Pancreas (tissue), 10 donors: ENCODE data around the gene PRPSAP1. TPM values are rescaled to one million over a fixed set of nuclear protein-coding genes. Genes with fewer than 3 reads are reported as not detected.

ENCODE experiments used
- ATAC-seq, 4 donors: fragments of 200-7000 bp; cut with Tn5 transposase; one replicate each; pipeline versions ENCODE4 v1.8.0 to v1.9.1; 2020; ENCODE audit warnings: mild to moderate bottlenecking in 4 of 4, moderate library complexity in 4 of 4
- DNase-seq, 6 donors: peaks; one replicate each; pipeline ENCODE4 v3.0.0-alpha.2; 2020
- FAIRE-seq: peaks from 2 replicates; lab custom pipeline; 2012; peaks lifted over from hg19 to GRCh38; lab: Jason Lieb, UNC
- H3K27ac ChIP-seq, 4 donors: fragments of 200-600 bp; sonication (generic); 1 replicate in 3 of 4; 2 replicates in 1 of 4; pipeline versions ENCODE4 v1.5.0 to v1.8.0; 2020
- H3K27me3 ChIP-seq, 4 donors: fragments of 200-600 bp; one replicate each; pipeline ENCODE4 v1.8.0; 2021
- H3K36me3 ChIP-seq, 3 donors: fragments of 200-600 bp; sonication (generic) in 1 of 3; one replicate each; pipeline versions ENCODE4 v1.5.0 to v1.8.0; 2020 to 2021
- H3K4me1 ChIP-seq, 3 donors: fragments of 200-600 bp; one replicate each; pipeline ENCODE4 v1.8.0; 2021
- H3K4me3 ChIP-seq, 4 donors: fragments of 200-600 bp; sonication (generic) in 2 of 4; one replicate each; pipeline versions ENCODE4 v1.5.0 to v1.8.0; 2020 to 2021
- H3K9me3 ChIP-seq, 4 donors: fragments of 200-600 bp; one replicate each; pipeline ENCODE4 v1.8.0; 2021
- WGBS, 2 donors: extraction: QIAGEN DNeasy Blood & Tissue Kit; methylation state at CpG; one replicate each; pipeline ENCODE4 v1.1.7; 2013; 5-methylcytosine and 5-hydroxymethylcytosine counted together
- intact Hi-C, 3 donors: fragments of 100-400 bp; cut with DNase I; formaldehyde crosslinking; loops; one replicate each; pipeline versions ENCODE4 v1.11.1 to v1.14.2; 2022
- polyA plus RNA-seq, 2 donors: library from polyadenylated mRNA; stranded (reverse); fragments of 200-250 nt; gene quantifications; one replicate each; pipeline ENCODE4 v1.2.3, GENCODE V29; 2013
- total RNA-seq, 6 donors: library from RNA; stranded (reverse); fragmentation: NEBNext Ultra II Directional in 4 of 6; extraction: Animal tissue kit (Norgen Biotek cat#: 25700) in 4 of 6; gene quantifications; one replicate each; pipeline versions ENCODE4 v1.2.1 to v1.2.4, GENCODE V29; 2021 to 2023
- TF ChIP-seq, protein P1 (sequence below), 4 donors: fragments of 200-600 bp; sonication (generic) in 3 of 4; IDR thresholded peaks; one replicate each; pipeline versions ENCODE4 v1.5.0 to v1.8.0; 2021; ENCODE audit warnings: antibody characterized with exemption in 4 of 4
- donor health status: healthy with polysubstance abuse.
- donor health status: DM: no; HTN: no; CAD: no; lungs with moderate emphysema.
- donor health status: DM: no; HTN: no; CAD: no.
- donor health status: control.
- donor health status: control.
- donor health status: Bipolar disorder and iron deficiency.
- donor health status: DM: yes; HTN: yes; CAD: no.
- donor health status: DM: no; HTN: no; CAD: no.
- donor health status: DM: no; HTN: no; CAD: no.
- donor health status: DM: yes; HTN: yes; CAD: no.

The PRPSAP1 gene
- total and polyA plus RNA-seq, 8 donors, result 18.5 to 43.3 (median 25.7) TPM

DNA sequence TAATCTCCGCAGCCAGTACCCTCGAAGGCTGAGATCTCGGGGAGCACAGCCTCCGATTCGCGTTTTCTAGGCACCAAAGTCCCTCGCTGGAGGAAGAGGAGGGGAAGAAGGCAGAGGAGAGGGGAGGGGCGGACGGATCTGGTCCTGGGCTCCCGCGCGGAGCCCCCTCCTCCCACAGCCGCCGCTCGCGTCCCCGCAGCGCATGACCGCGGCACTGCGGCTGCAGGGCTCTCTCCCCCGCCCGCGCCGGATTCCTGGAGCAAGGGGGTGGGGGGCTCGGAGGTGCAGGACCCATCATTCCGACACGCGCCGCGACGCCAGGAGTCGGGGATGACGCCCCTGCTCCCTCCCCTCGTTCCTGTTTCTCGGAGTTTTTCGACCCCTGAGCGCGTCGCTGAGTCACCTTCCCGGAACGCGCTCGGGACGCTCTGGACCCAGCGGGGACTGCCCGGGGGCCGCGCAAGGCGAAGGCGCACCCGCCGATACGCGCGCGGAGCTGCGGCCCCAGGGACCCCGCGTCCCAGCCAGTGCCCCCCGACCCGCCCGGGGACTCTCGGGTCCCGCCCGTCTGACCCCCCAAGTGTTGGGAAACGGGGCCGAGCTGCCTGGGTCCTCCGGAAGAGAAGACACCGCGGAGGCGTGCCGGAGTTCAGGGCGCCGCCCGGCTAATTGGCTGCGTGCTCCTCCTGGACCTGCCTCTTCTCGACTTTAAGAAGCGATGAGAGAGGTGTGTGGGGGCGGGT is 29.3 kb upstream of the PRPSAP1 start:
- peak overlapping the region; percentile 79 to 89 (median 83) for H3K27ac ChIP-seq
- H3K36me3 ChIP-seq, result no peaks in the 10 kb centered on the region
- FAIRE-seq (no peak), DNase-seq (peak; percentile 40 to 80 (median 59)), ATAC-seq (peak; percentile 16 to 29 (median 18))
- H3K4me1 ChIP-seq, result peaks cover 0 to 14% (median 10%) of the 10 kb centered on the region in 3 donors
- intact Hi-C loops, result no loop called here
- H3K4me3 ChIP-seq, result peak overlapping the region; percentile 38 to 77 (median 55)
- no peaks in the 10 kb centered on the region for H3K27me3 ChIP-seq
- 2% methylated on average over 53 to 80 of the region's 80 CpGs for WGBS, 2 donors
- no peaks in the 10 kb centered on the region for H3K9me3 ChIP-seq
- TF ChIP-seq, protein P1, sequence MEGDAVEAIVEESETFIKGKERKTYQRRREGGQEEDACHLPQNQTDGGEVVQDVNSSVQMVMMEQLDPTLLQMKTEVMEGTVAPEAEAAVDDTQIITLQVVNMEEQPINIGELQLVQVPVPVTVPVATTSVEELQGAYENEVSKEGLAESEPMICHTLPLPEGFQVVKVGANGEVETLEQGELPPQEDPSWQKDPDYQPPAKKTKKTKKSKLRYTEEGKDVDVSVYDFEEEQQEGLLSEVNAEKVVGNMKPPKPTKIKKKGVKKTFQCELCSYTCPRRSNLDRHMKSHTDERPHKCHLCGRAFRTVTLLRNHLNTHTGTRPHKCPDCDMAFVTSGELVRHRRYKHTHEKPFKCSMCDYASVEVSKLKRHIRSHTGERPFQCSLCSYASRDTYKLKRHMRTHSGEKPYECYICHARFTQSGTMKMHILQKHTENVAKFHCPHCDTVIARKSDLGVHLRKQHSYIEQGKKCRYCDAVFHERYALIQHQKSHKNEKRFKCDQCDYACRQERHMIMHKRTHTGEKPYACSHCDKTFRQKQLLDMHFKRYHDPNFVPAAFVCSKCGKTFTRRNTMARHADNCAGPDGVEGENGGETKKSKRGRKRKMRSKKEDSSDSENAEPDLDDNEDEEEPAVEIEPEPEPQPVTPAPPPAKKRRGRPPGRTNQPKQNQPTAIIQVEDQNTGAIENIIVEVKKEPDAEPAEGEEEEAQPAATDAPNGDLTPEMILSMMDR (IDR thresholded peaks at IDR 0.05), result no peak

- Histone ChIP-seq H3K9me3 (no peaks in the 10 kb centered on the region), H3K4me1 (peaks cover 0 to 14% (median 10%) of the 10 kb centered on the region in 3 donors), H3K4me3 (peak overlapping the region; percentile 38 to 77 (median 55)), H3K27me3 (no peaks in the 10 kb centered on the region), H3K36me3 (no peaks in the 10 kb centered on the region), H3K27ac (peak overlapping the region; percentile 79 to 89 (median 83))
- DNase-seq (peak; percentile 48 to 86 (median 71)), FAIRE-seq (no peak), ATAC-seq (peak; percentile 4 to 24 (median 20))
- intact Hi-C loops, result no loop called here
- WGBS, 2 donors, result 48 to 49% methylated on average over 19 to 21 of the region's 21 CpGs
- TF ChIP-seq, protein P1 (IDR thresholded peaks at IDR 0.05), result no peak
Observed at GRCh38 chr17:76382351-76382802, 28.7 kb upstream of the PRPSAP1 start.

DNA sequence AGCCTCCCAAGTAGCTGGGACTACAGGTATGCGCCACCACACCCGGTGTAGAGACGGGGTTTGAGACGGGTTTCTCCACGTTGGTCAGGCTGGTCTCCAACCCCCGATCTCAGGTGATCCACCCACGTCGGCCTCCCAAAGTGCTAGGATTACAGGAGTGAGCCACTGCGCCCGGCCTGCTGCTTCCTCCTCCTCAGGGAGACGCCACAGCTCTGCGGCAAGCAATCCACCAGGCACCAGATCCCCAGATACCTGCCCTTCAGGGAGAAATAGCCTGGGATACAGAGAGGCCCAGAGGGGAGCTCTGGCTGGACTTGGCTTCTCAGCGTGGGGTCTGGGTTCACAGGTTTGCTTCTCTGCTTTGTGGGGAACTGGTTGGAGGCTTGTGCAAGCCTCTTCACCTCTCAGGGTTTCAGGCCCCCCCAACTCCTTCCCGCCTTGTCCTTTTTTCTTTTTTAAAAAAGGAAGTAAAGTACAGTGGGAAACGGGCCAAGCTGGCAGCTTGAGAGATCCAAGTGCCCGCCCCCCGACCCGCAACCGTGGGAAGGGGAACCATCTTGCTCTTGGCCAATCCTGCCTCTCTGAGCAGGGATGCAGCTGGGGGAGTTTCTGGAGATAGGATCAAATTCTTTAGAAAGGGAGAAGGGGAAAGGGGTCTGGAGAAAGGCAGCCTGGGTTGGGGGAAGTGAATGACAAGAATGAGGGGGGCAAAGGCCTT is 28.1 kb upstream of the PRPSAP1 start:
- peak overlapping the region in 1 of 4 donors; percentile 77 for H3K4me3 ChIP-seq
- WGBS, 2 donors, result 70 to 75% methylated on average over 19 of the region's 19 CpGs
- intact Hi-C loops, result no loop called here
- peak overlapping the region; percentile 79 to 89 (median 83) for H3K27ac ChIP-seq
- no peaks in the 10 kb centered on the region for H3K27me3 ChIP-seq
- TF ChIP-seq, protein P1 (IDR thresholded peaks at IDR 0.05), result no peak
- no peaks in the 10 kb centered on the region for H3K9me3 ChIP-seq
- ATAC-seq, result no peak
- peaks cover 0 to 14% (median 10%) of the 10 kb centered on the region in 3 donors for H3K4me1 ChIP-seq
- peak in 2 of 6 donors; percentile 42 to 53 for DNase-seq
- H3K36me3 ChIP-seq, result no peaks in the 10 kb centered on the region
- no peak for FAIRE-seq

GRCh38 chr17:76379646-76380376 is 26.1 kb upstream of the PRPSAP1 start:
- TF ChIP-seq, protein P1 (IDR thresholded peaks at IDR 0.05), result no peak
- 83 to 84% methylated on average over 20 to 21 of the region's 21 CpGs for WGBS, 2 donors
- Histone ChIP-seq H3K4me1 (peaks cover 0 to 7% (median 2%) of the 10 kb centered on the region in 3 donors), H3K27me3 (no peaks in the 10 kb centered on the region), H3K27ac (no peak overlapping the region), H3K4me3 (no peak overlapping the region), H3K9me3 (no peaks in the 10 kb centered on the region), H3K36me3 (no peaks in the 10 kb centered on the region)
- ATAC-seq (no peak), FAIRE-seq (no peak), DNase-seq (no peak)
- intact Hi-C loops, result no loop called here
